ENCODE measurements around the gene GAPT.

The GAPT gene

DNA sequence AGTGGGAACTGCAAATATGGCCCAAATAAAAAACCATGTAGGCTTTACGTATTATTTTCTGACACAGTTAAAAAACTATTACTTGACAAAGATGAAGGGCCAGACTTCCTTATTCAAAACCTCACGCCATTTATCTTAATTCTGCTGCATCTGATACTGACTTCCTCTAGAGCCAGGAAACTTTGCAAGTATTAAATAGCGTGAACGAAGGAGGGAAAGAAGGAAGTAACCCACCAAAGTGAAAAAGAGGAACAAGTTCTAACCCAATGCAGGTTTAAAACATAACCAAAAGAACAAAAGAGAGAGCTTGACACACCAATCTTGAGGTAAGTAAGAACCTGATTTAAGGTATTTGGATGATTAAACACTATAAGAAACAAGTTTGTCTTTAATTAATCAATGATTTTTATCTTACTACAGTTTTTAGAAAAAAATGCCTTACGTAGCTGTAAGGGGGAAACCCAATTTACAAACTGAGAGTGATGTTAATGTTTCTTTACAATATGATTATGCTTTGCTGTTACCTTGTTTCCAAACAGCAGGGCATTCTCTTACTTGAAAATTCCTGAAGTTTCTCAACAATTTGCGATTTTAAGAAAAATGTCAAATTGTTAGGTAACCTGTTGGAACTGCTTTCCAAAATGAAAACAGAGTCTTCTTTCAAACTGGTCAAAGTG lies at the start of gene GAPT:
TSS of gene GAPT (plus strand) at position 220 of the 677 bp plus-strand sequence. CDS start 3,102 bp downstream, outside the sequence.
- no peak for FAIRE-seq

DNA sequence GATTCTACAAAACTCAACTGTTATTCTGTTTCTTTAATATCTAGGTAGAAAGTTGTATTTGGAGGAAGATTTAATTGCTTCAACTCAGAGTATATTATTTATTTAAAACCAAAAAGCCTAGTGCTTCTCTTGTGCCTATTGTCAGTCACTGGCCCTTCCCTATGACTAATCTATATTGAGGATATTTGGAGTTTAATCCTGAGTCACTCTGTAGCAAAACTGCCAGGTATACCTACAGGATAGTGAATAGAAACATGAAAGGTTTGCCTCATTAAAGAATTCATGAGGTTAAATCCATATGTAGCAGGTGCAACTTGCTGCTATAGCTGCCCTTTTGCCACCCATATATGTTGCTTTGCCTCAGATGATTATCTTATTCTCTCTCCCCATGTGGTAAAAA lies 46.4 kb upstream of the GAPT start:
- FAIRE-seq, result no peak

DNA sequence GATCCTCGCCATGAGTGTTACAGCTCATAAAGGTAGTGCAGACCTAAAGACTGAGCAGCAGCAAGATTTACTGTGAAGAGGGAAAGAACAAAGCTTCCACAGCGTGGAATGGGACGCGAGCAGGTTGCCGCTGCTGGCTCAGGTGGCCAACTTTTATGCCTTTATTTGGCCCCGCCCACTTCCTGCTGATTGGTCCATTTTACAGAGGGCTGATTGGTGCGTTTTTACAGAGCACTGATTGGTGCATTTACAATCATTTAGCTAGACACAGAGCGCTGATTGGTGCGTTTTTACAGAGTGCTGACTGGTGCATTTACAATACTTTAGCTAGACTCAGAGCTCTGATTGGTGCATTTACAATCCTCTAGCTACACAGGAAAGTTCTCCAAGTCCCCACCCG lies 45.2 kb upstream of the GAPT start:
- no peak for FAIRE-seq

DNA sequence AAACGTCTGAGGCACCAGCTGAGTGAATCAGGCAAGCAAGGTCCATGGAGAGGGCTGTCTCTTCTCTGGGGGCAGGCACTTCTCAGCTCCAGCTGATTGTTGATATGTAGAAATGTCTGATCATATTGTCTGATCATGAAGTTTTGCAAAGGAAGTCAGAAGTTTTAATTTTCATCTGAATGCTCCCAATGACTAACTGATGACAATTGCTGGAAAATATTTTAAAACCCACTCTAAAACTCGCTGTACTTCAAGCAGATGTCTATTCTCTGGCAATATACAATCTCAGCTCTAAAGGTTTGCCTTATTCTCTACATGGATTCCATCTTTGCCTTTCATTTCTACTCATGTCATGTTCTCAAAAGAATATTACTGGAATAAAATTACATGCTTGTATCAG lies 44.0 kb upstream of the GAPT start:
- FAIRE-seq, result no peak

DNA sequence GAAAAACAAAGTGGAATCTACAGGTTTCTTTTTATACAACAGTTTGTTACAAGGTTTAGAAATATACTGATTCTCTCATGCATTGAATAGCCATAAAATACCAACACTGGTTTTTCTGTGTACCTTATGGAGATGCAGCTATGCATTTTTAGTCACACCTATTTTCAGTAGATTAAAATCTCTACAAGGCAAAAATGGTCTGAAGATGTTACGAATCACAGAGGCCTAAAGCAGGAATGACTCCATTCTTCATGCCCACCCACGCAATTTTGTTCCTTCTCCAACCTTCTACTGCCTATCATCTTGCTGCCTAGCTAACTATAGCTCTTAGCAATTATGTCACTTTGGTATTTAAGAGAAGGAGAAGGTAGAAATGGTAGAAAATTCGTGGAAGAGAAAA lies 41.2 kb upstream of the GAPT start:
- FAIRE-seq, result no peak

DNA sequence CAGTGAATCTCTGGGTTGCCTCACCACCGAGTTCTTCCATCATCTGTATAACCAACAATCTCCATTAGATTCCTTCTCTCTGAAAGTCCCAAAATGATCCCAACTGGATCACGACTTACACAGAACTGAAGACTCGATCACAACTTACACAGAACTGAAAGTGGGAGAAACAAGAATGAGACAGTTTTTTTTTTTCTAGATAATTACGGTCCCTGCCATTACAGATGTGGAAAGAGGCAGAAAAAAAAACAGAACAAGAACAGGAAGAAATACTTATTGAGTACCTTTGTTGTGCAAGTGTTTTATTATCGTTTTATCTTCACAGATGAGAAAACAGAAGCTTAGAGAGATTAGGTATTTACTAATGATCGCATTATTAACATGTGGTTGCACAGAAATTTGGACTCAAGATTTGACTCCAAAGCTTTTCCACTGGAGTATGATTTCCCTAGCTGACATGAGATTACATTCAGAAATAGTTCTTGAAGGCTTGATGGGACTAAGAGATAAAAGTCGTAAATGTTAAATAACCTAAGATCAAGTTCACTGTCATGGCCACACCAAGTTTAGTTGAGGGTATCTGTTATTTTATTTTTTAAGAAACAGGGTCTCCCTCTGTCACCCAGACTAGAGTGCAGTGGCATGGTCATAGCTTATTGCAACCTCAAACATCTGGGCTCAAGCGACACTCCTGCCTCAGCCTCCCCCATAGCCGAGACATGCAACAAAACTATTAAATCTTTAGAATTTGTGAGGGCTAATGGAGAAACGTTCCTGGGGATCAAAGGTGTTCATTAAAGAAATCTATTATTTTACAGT lies 40.2 kb upstream of the GAPT start:
- no peak for FAIRE-seq

DNA sequence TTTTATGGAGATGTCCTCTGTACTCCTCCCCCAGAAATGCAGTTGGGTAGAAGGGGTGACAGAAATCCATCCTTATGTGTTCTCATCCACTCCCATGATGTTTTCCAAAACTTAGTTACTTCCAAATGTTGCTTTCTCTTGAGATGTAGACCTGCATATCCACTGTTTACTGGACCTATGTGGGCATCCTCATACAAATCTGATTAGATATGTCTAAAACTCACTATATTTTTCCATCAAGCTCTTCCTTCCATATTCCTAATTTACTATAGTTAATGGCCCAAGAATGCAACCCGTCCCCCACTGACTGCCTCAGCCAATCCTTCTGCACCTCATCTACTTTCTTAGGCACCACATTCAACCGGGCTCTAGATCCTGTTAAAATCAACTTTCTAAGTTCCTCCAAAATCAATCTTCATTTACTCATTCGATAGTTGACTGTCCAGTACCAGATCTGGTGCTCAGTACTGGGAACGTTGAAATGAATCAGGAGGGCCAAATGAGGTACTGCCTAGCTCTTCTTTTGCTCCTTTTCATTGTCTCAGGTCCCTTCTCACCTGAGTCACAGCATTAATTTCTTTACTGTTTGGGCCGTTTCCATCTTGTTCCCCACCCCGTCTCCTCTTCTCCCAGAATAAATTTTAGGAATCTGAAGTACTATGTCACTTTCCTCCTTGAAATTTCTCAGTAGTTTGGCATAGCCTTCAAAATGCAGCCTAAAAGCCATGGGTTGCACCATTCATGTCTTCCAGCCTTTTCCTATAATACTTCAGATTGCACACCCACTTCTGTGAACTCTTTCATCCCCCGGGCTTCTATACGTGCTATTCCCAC lies 39.3 kb upstream of the GAPT start:
- FAIRE-seq, result no peak

DNA sequence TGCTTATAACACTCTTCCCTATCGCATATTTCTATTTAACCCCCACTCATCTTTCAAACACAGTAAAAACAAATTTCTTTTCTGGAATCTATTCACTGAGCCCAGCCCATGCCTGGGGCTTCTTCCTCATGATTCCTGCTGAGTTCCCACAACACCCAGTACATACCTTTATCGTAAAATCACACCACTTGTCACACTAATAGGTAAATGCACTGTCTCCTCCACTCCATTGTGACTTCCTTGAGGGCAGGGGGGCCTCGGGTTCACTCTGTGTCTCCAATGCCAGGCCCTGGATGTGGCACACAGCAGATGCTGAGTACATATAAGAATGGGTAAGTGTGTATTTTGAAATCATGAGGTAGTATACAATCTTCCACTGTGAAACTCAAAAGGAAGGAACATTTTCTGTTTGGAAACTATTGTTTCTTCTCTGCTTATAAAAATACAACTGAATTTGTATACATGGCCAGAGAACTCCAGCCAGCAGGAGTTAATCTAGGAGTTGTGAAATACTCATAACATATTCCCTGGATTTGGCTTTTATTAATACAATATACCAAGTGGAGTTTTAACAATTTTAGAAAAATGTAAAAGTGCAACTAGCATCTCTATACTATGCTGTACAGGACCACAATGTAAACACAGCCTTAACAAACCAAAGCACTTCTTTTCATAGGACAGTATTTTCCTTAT lies 38.5 kb upstream of the GAPT start:
- FAIRE-seq, result no peak

DNA sequence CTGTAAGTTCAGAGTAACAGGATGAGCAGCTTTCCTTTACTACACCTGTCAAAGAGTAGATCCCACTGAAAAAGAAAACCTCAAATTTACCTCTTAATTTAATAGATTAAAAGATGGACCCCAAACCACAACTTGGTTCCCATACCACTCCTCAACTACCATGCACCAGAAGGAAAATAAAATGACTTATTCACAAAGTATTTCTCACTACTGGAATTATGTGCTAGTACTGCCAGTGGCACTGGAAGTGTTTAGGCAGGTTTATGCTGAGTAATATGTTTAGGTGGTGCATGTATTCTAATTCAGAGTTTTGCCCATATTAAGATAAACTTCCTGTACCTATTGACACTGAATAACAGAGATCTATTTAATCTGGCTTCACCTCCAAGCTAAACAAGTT lies 37.9 kb upstream of the GAPT start:
- no peak for FAIRE-seq

DNA sequence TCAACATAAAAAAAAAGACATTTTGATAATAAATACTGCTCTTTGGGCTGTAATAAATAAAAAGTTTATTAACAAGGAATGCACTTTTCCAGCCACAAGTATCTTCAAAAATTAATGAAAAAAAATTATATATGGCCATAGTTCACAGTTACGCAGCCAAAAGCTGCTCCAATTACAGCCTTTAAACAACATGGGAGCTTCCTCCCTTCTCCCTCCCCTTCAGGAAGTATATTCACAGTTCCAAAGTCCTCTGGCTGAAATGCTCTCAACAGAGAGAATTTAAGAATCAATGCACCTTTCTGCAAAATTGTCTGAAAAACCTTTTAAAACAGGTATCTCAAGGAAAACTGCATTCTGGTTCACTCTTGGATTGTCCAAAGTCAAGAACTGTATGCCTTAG lies 37.2 kb upstream of the GAPT start:
- no peak for FAIRE-seq

DNA sequence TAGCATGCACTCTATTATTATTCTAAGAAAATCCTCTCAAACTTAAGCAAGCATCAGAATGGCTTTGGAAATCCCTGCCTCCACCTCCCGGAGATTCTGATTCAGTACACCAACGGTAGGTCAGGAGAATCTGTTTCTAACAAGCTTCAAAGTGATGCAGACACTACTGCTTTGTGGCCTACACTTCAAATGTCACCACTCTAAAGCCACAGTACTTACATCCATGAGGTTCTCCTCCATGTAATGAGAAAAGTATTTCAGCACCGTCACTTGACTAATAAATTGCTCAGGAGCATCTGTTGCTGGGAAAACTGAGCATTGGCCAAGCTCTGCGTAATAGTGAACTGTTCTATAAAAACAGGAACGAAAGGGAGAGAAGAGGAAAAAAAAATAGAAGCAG lies 36.2 kb upstream of the GAPT start:
- no peak for FAIRE-seq

DNA sequence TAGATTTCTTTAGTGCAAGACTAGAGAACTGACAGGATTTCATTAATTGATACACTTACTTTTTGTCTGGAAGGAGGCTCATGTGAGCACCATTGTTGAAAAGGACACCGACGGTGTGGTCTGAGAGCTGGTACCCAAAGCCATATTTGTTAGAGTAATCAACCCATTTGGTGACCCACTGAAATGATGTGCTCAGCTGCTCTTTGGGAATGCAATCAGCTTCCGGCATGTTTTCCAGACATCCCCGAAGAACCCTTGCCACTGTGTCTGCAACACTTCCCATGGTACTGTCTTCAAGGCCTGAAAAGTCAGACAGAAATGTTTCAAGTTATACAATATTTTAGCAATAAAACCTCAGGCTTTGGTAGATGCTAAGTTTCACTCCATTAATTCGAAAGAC lies 35.8 kb upstream of the GAPT start:
- FAIRE-seq, result no peak

DNA sequence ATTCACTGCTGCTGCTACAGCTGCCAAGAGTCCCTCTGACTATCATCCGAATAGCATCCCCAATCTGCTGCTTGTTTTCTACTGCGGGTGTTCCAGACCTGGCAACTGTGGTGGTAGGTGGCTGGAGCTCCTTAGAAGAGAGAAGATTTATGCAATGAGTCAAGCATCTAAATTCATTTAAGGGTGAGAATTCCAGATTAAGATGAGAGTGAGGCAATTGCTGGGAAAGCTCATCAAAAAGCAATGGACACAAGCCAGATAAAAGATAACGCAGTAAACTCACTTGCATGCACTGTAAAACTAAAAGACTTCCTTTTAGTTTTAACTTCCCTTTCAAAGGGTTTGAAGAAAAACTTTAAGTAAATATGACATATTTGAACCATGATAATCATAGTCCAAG lies 35.2 kb upstream of the GAPT start:
- no peak for FAIRE-seq

DNA sequence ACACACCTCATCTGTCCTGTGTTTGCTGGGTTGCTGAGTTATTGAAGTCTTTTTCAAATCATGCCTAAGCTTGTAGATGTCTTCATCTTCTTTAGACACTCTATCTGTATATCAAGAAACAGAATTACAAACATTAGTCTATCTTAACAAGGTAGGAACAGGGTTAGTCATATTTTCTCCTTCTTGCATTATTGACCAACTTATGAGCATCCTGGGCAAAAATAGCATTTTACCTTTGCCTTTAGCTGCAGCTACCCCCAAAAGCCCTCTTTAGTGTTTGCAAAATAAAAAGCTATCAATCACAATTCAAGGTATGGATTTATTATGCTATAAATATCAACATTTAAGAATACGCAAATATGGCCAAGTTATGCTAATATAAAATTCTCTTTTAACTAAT lies 34.7 kb upstream of the GAPT start:
- no peak for FAIRE-seq

DNA sequence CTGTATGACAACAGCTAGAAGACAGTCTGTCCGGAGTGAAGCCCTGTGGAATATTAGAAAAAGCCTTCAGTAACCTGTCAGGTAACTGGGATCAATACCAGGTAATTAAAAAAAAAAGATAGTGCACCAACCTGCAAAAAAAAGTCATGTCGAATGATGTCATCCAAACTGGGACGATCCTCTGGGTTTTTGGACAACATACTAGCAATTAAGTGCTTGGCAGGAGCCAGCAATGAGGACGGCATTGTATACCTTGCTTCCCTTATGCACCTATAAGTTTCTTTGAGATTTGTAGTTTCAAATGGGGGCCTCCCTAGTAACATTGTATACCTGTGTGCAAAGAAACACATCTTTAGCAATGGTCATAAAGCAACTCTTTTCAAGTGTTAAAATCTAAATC lies 34.2 kb upstream of the GAPT start:
- FAIRE-seq, result no peak

DNA sequence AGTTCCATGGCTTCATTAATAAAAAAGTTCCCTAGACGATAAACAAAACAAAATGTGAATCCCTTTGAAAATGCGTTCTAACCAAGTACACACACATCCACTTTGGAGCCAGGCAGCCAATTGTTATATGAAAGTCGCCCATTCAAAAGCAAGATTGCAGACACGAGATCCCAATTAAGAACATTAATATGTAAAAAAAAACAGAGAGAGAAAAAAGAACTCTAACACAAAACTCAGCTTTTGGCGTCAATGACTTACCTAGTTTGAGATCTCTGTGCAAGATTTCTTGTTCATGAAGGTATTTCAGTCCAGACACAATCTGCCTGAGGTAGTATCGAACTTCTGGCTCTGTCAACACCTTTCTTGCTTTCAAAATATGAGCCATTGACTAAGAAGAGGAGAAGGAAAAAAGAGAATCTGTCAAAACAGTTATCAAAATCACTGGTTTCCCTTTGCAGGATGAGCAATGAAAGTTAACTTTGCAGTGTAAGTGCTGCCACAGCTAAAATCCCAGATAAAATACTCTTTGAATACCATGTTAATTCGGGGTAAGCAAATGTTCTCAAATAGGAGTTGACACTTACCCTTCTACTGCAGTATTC lies 33.0 kb upstream of the GAPT start:
- FAIRE-seq, result no peak

DNA sequence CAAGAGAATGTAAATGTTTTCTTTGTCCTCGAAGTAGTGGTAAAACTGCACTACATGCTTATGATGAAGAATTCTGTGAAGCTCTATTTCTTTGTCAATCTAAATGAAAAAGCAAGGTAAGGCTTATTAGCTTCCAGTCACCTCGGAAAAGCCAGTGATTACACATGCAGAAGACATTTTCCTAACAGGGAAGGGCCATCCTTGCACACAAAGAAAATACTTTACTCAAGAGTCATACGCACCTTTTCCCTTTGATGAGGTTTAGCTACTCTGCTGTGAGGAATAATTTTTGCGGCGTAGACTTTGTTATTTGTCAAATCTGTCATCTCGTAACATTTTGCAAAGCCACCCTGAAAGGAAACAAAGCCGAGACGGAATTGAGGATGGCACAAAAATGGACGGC lies 32.5 kb upstream of the GAPT start:
- FAIRE-seq, result no peak

DNA sequence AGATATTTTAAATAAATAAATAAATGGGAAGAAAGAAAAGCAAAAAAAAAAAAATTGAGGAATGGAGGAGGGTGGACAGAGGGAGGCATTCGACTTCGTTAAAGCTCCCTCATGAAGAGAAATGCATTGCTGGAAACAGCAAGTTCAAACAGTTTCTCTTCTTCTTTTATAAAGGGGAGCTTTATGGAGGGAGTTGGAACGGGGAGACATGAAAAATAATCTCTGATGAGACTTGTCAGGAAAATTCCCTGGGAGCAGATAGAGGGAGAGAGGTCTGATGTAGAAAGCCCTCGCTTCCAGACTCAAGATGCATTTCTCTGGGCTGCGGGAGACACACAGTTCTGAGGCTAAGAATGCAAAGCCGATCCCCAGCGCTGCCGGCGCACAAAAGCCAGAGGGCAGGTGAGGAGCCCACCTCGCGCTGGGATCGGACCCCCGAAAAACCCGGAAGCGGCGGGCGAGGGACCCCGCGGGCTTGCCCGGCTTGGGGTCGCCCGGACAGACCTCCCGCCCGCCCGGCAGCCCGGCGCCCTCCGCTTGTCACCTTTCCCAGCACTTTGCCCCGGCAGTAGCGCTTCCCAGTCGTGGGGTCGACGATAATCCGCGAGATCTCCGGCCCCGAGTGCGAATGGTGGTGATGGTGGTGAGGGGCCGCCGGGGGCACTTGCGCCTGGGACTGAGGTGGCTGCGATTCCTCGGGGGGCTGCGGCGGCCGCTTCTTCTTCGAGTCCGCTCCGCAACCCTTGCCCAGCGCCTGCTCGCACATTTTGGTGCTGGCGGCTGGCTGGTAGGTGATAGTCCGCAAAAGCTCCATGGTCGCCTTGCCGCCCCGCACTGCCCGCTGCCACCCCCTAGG lies 31.9 kb upstream of the GAPT start:
- FAIRE-seq, result no peak

DNA sequence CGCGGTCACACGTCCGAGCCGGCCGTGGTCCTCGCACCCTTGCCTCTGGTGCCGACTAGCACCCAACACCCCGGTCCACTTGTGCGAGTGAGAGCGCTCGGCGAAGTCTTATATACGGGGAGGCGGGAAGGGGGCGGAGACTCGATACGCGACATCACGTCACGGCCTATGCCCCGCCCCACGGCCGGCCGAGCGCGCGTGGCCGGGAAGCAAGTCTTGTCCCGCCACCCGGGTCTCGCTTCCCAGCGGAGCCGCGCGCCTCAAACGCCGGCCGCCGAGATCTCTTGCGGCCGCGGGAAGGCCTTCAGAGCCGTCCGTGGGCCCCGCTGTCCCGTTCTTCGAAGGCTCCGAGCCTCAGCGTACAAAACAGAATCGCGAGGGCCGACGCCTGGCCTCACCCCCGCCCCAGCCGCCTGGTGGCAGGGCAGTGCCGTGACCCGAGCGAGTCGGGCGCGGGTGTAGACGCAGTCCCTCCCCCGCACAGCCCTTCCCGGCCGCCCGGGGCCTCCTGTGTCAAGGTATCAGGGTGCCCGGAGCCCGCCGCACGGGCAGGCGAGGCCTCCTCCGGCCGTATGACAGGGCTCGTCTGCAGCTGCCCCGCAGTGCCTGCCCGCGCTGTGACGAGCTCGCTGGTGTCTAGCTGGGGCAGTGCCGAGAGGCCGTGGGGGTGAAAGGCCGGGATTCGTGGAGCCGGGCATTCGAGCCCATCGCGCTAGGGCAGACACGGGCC lies 31.1 kb upstream of the GAPT start, which contains the start of gene PLK2:
TSS of gene PLK2 (minus strand) at position 85 of the 730 bp plus-strand sequence. CDS start 127 bp downstream, outside the sequence.
- FAIRE-seq, result no peak

DNA sequence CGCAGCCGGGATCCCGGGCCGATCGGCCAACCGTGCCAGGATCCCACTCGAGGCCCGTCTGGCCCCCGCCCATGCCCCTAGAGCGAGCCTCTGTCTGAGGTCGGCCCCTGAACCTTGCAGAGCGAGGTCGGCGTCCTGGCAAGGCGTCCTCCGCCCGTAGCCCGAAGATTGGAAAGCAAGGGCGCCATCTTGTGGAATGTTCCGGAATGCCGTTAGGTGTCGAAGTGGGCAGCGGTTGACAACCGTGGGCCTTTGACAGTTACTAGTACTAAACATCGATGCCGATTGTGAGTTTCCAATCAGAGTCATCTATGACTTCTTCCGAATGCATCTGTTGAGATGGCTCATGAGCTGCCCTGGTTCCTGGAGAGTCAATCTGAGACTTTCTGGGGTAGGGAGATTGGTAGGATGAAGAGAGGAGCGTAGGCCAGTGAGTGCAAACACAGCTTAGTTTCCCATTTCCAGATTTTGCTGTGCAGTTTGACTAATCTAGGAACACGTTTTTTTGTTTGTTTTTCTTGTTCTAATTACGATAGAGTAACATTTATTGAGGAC lies 30.4 kb upstream of the GAPT start:
- peak; percentile 80 for FAIRE-seq

Data from G401.6 (cell line).